ENCODE results near the gene LRRC27.

LRRC27 gene

DNA sequence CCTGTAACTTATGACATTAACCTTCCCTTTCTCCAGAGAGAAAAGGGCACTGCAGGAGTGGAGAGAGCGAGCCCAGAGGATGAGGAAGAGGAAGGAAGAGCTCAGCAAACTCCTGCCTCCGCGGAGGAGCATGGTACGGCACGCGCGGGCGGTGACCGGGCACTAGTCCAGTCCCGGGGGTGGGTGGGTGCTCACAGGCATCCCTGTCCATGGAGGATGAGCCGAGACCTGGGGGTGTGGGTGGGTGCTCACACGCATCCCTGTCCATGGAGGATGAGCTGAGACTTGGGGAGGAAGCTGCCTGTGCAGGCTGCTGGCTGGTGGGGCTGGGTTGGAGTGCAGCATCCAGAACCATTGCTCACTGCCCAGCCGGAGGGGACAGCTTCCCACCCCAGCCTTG is 23.8 kb downstream of the LRRC27 start:
- ChIA-PET CTCF (interaction anchor here (0.6 to 2.6 kb wide), 10 partner anchors 8 to 137 kb away, joined by 3 to 9 read pairs (median 4); no protein-coding TSS in a partner anchor), POLR2A (no interaction called here)
- TF ChIP-seq, protein P1, sequence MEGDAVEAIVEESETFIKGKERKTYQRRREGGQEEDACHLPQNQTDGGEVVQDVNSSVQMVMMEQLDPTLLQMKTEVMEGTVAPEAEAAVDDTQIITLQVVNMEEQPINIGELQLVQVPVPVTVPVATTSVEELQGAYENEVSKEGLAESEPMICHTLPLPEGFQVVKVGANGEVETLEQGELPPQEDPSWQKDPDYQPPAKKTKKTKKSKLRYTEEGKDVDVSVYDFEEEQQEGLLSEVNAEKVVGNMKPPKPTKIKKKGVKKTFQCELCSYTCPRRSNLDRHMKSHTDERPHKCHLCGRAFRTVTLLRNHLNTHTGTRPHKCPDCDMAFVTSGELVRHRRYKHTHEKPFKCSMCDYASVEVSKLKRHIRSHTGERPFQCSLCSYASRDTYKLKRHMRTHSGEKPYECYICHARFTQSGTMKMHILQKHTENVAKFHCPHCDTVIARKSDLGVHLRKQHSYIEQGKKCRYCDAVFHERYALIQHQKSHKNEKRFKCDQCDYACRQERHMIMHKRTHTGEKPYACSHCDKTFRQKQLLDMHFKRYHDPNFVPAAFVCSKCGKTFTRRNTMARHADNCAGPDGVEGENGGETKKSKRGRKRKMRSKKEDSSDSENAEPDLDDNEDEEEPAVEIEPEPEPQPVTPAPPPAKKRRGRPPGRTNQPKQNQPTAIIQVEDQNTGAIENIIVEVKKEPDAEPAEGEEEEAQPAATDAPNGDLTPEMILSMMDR (IDR thresholded peaks at IDR 0.05; ENCODE audit: insufficient read depth, low read length, missing control alignments) = no peak
- no peak overlapping the region for H3K4me3 ChIP-seq (ENCODE audit: low read depth, low read length)
- no peak for DNase-seq (ENCODE audit: low read depth, low spot score)

GRCh38 chr10:132356621-132357195 is 24.7 kb downstream of the LRRC27 start:
- ChIA-PET CTCF (interaction anchor here (0.6 to 2.6 kb wide), 13 partner anchors 8 to 138 kb away, joined by 3 to 9 read pairs (median 4); no protein-coding TSS in a partner anchor), POLR2A (no interaction called here)
- TF ChIP-seq, protein P1 (IDR thresholded peaks at IDR 0.05; ENCODE audit: insufficient read depth, low read length, missing control alignments) = no peak
- H3K4me3 ChIP-seq (ENCODE audit: low read depth, low read length) = no peak overlapping the region
- DNase-seq (ENCODE audit: low read depth, low spot score) = no peak

- no peak for DNase-seq (ENCODE audit: low read depth, low spot score)
- ChIA-PET CTCF (interaction anchor here (0.7 to 1.8 kb wide), 6 partner anchors 8 to 96 kb away, joined by 3 to 6 read pairs (median 4); no protein-coding TSS in a partner anchor), POLR2A (no interaction called here)
- TF ChIP-seq, protein P1 (IDR thresholded peaks at IDR 0.05; ENCODE audit: insufficient read depth, low read length, missing control alignments) = no peak
- no peak overlapping the region for H3K4me3 ChIP-seq (ENCODE audit: low read depth, low read length)
These were observed 25.5 kb downstream of the LRRC27 start for GRCh38 chr10:132357286-132358058.

DNA sequence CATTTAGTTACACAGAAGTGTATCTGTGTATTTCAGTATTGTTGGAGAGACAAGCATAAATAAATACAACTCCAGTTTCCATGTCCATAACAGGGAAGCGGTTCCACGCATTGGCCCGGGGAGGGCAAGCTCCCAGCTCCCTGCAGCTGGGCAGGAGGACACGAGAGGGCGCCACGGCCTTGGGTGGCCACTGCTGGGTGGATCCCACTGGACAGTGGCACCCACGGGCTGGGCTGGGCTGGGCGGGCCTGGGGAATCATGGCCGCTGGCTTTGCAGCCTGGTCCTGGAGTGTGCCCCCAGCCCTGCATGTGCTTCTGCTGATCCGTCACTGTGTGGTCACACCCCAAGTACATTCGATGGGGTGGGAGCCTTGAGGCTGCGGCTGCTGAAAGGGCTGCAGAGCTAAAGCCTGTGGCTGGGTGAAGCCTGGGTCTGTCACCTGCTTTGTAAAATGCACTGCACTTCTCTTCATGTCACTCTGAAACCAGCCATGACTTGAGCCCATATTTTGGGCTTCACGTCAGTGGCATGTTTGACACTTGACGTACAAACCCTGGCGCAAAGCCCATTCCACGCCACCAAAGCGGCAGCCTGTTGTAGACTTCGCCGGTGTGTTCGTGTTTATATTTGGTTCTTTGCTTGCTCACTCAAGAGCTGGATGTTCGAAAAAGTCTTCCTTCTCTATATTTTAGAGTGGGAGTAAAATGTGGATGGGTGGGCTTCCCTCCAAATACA is 27.5 kb downstream of the LRRC27 start:
- no peak for DNase-seq (ENCODE audit: low read depth, low spot score)
- H3K4me3 ChIP-seq (ENCODE audit: low read depth, low read length) = no peak overlapping the region
- POLR2A ChIA-PET = no interaction called here
- CTCF ChIA-PET = interaction anchor here (1.0 to 3.7 kb wide), 4 partner anchors 8 to 140 kb away, joined by 4 to 28 read pairs (median 6); no protein-coding TSS in a partner anchor
- TF ChIP-seq, protein P1 (IDR thresholded peaks at IDR 0.05; ENCODE audit: insufficient read depth, low read length, missing control alignments) = no peak

DNA sequence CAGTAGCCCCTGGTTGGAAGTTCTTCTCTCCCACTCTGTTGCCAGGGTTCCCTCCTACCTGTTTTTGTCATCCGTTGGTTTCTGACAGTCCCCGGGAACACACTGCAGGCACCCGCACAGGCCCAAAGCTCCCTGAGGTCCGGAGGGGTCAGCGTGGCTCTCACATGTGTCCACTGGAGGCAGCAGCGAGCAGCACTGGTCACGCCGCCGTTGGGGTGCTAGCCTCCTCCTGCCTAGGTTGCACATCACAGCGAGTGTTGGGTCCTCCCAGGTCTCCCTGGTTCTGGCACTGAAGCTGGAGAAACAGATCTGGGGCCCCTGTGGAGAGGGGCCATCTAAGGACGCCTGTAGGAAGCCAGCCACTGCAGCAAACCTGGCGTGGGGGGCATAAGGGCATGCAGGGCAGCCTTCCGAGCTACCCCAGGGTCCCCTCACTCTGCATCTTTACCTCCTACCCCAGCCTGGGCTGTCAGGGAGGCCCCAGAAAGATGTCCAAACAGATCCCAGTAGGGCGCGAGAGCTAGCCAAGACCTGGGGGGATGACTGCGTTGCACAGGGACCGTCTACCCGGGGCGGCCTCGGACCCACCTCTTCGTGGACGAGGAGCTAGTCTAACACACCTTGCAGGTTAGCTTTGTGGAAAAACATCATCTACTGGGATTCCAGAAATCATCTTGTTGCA is 28.9 kb downstream of the LRRC27 start:
- H3K4me3 ChIP-seq (ENCODE audit: low read depth, low read length) = no peak overlapping the region
- ChIA-PET CTCF (interaction anchor here (0.7 to 3.7 kb wide), 10 partner anchors 8 to 141 kb away, joined by 3 to 28 read pairs (median 4); no protein-coding TSS in a partner anchor), POLR2A (no interaction called here)
- no peak for DNase-seq (ENCODE audit: low read depth, low spot score)
- TF ChIP-seq, protein P1 (IDR thresholded peaks at IDR 0.05; ENCODE audit: insufficient read depth, low read length, missing control alignments) = peak; percentile 51

Data from AG04449 (cell line).